ENCODE results near the gene CNRIP1.
"Not testable (repeated sequence)": the region's sequence is repeated elsewhere in the genome, so short reads cannot be mapped to it uniquely, and the experiment has no call there.

Gene CNRIP1

DNA sequence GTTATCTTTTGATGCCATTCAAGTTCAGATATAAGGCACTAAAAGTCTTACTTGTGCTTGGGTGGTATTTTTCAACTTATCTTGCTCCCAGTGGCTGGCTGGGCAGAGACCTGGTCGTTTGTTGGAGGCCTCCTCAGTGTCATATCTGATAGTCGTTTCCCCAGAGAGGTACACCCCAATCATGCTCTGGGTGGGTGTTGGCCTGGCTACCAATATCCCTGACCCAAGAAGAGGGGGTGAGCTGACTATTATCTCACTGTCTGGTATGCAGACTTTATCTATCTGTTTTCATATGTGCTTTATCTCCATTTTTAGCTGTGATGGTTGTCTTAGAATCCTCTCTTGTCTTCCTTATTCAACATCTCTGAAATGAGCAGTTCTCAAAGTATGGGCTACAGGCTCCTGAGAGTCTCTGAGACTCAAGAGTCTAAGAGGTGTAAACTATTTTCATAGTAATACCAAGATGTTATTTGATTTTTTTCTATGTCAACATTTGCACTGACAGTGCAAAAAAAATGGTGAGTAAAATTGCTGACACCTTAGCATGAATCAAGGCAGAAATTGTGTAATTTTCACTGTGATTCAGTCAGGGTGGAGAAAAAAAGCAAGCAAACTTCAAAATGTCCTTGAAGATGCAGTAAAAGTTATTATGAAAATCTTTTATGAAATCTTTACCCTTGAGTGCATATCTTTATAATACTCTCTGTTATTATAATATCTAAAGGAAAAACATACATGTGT, 33.1 kb upstream of the CNRIP1 start:
- Mint-ChIP-seq H3K4me1 (ENCODE audit: low read depth) (no peaks in the 10 kb centered on the region), H3K36me3 (ENCODE audit: low read depth) (no peaks in the 10 kb centered on the region), H3K9me3 (no peaks in the 10 kb centered on the region), H3K27me3 (ENCODE audit: low read depth) (peaks cover 24% of the 10 kb centered on the region), H3K27ac (no peak overlapping the region), H3K4me3 (no peak overlapping the region)
- DNase-seq (ENCODE audit: low spot score) = no peak

DNA sequence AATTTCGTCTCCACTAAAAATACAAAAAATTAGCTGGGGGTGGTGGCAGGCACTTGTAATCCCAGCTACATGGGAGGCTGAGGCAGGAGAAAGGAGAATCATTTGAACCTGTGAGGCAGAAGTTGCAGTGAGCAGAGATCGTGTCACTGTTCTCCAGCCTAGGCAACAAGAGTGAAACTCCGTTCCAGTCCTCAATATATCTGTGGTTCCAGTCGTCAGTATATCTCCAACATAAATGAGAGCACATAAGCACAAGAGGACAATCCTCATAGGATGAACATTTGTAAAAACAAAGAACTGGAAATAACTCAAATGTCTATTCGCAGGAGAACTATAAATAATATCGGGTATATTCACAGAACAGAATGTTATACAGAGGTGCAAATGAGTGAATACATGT, 32.2 kb upstream of the CNRIP1 start:
- H3K27me3 Mint-ChIP-seq (ENCODE audit: low read depth) = peaks cover 30% of the 10 kb centered on the region
- no peak overlapping the region for H3K27ac Mint-ChIP-seq
- no peaks in the 10 kb centered on the region for H3K9me3 Mint-ChIP-seq

DNA sequence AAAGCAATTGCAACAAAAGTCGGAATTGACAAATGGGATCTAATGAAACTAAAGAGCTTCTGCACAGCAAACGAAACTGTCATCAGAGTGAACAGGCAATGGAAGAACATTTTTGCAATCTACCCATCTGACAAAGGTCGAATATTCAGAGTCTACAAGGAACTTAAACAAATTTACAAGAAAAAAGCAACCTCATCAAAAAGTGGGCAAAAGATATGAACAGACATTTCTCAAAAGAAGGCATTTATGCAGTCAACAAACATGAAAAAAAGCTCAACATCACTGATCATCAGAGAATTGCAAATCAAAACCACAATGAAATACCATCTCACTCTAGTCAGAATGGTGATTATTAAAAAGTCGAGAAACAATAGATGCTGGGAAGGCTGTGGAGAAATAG, 29.3 kb upstream of the CNRIP1 start:
- not testable (repeated sequence) for H3K4me1 Mint-ChIP-seq (ENCODE audit: low read depth); H3K4me3 Mint-ChIP-seq; H3K27ac Mint-ChIP-seq; DNase-seq (ENCODE audit: low spot score); H3K36me3 Mint-ChIP-seq (ENCODE audit: low read depth); H3K9me3 Mint-ChIP-seq
- peaks cover 42% of the 10 kb centered on the region for H3K27me3 Mint-ChIP-seq (ENCODE audit: low read depth)

More for the DNA sequence above, 32.2 kb upstream of the CNRIP1 start:
- Mint-ChIP-seq H3K4me3 (no peak overlapping the region), H3K4me1 (ENCODE audit: low read depth) (no peaks in the 10 kb centered on the region), H3K36me3 (ENCODE audit: low read depth) (no peaks in the 10 kb centered on the region)
- no peak for DNase-seq (ENCODE audit: low spot score)

- Mint-ChIP-seq H3K27ac (no peak overlapping the region), H3K9me3 (no peaks in the 10 kb centered on the region), H3K4me1 (ENCODE audit: low read depth) (no peaks in the 10 kb centered on the region), H3K4me3 (no peak overlapping the region), H3K27me3 (ENCODE audit: low read depth) (peaks cover 59% of the 10 kb centered on the region), H3K36me3 (ENCODE audit: low read depth) (no peaks in the 10 kb centered on the region)
- no peak for DNase-seq (ENCODE audit: low spot score)
Measured at GRCh38 chr2:68345129-68345875, 25.6 kb upstream of the CNRIP1 start.

DNA sequence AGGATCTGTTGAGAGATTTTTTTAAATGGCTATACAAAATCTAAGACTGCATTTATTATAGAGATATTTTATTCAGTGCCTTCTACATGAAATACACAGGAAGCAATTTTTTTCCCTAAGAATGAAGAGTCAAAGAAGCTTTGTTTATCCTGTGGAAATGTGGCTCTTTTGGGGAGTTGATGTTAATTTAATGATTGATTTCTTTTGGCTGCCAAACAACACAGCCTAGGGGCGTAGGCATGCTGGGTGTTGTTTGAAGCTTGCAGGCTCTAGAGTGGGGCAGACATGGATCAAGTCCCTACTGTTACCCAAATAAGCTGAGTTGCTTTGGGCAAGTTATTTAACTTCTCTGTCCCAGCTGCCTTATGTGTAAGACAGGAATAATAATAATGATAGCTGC, 24.3 kb upstream of the CNRIP1 start:
- Mint-ChIP-seq H3K4me1 (ENCODE audit: low read depth) (no peaks in the 10 kb centered on the region), H3K27ac (no peak overlapping the region), H3K9me3 (no peaks in the 10 kb centered on the region), H3K4me3 (no peak overlapping the region), H3K27me3 (ENCODE audit: low read depth) (peaks cover 63% of the 10 kb centered on the region), H3K36me3 (ENCODE audit: low read depth) (no peaks in the 10 kb centered on the region)
- no peak for DNase-seq (ENCODE audit: low spot score)

DNA sequence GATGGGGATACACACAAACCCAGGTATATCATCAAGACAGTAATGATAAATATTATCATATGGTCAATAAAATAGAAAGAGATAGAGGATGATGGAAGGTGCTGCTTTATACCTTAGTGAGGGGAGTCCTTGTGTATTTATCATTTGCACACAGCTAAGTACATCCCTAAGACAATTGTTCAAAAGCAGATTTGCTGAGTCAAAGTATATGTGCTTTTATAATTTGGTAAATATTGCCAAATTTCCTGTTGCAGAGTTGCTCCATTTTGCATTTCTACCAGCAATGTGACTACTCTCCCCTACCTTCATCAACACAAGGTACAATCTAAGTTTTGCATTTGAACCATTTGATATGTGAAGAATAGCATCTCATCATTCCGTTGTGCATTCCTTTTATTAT, 22.7 kb upstream of the CNRIP1 start:
- no peak for DNase-seq (ENCODE audit: low spot score)
- Mint-ChIP-seq H3K9me3 (no peaks in the 10 kb centered on the region), H3K4me1 (ENCODE audit: low read depth) (no peaks in the 10 kb centered on the region), H3K27me3 (ENCODE audit: low read depth) (peaks cover 59% of the 10 kb centered on the region), H3K27ac (no peak overlapping the region), H3K36me3 (ENCODE audit: low read depth) (no peaks in the 10 kb centered on the region), H3K4me3 (no peak overlapping the region)

DNA sequence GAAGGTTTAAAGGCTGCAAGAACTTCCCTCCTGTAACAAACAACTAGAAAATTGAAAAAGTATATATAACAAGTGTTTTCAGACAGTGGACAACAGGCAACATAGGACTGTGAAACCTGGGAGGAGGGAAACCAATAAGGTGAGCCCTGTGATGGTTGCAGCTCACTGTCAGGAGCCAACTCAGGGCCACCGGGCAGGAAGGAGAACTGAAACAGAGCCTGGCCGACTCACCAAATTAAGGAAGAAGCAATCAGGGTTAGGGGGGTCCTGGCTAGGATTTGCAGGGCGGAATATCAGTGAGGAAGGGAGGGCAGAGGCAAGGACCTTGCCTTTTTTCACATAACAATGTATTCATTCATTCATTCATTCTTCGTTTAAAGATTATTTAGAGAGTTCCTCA, 21.8 kb upstream of the CNRIP1 start:
- no peak overlapping the region for H3K27ac Mint-ChIP-seq

GRCh38 chr2:68341062-68341329, 21.2 kb upstream of the CNRIP1 start:
- Mint-ChIP-seq H3K9me3 (no peaks in the 10 kb centered on the region), H3K4me1 (ENCODE audit: low read depth) (no peaks in the 10 kb centered on the region), H3K27ac (no peak overlapping the region), H3K36me3 (ENCODE audit: low read depth) (no peaks in the 10 kb centered on the region), H3K27me3 (ENCODE audit: low read depth) (peaks cover 50% of the 10 kb centered on the region), H3K4me3 (no peak overlapping the region)
- no peak for DNase-seq (ENCODE audit: low spot score)

More for the DNA sequence above, 21.8 kb upstream of the CNRIP1 start:
- Mint-ChIP-seq H3K36me3 (ENCODE audit: low read depth) (no peaks in the 10 kb centered on the region), H3K4me1 (ENCODE audit: low read depth) (no peaks in the 10 kb centered on the region), H3K9me3 (no peaks in the 10 kb centered on the region), H3K27me3 (ENCODE audit: low read depth) (peaks cover 56% of the 10 kb centered on the region), H3K4me3 (no peak overlapping the region)
- no peak for DNase-seq (ENCODE audit: low spot score)

GRCh38 chr2:68340226-68341061, 20.7 kb upstream of the CNRIP1 start:
- DNase-seq (ENCODE audit: low spot score) = no peak
- H3K4me3 Mint-ChIP-seq = no peak overlapping the region
- no peaks in the 10 kb centered on the region for H3K9me3 Mint-ChIP-seq
- H3K27me3 Mint-ChIP-seq (ENCODE audit: low read depth) = peaks cover 50% of the 10 kb centered on the region
- no peak overlapping the region for H3K27ac Mint-ChIP-seq
- no peaks in the 10 kb centered on the region for H3K36me3 Mint-ChIP-seq (ENCODE audit: low read depth)
- H3K4me1 Mint-ChIP-seq (ENCODE audit: low read depth) = no peaks in the 10 kb centered on the region

- H3K27me3 Mint-ChIP-seq (ENCODE audit: low read depth) = peaks cover 37% of the 10 kb centered on the region
- DNase-seq (ENCODE audit: low spot score) = no peak
- no peak overlapping the region for H3K4me3 Mint-ChIP-seq
- H3K36me3 Mint-ChIP-seq (ENCODE audit: low read depth) = no peaks in the 10 kb centered on the region
- H3K9me3 Mint-ChIP-seq = no peaks in the 10 kb centered on the region
- no peak overlapping the region for H3K27ac Mint-ChIP-seq
- no peaks in the 10 kb centered on the region for H3K4me1 Mint-ChIP-seq (ENCODE audit: low read depth)
Measured at GRCh38 chr2:68336192-68336591, 16.4 kb upstream of the CNRIP1 start.

- Mint-ChIP-seq H3K27me3 (ENCODE audit: low read depth) (peaks cover 23% of the 10 kb centered on the region), H3K9me3 (no peaks in the 10 kb centered on the region), H3K36me3 (ENCODE audit: low read depth) (no peaks in the 10 kb centered on the region), H3K4me3 (no peak overlapping the region), H3K4me1 (ENCODE audit: low read depth) (no peaks in the 10 kb centered on the region), H3K27ac (no peak overlapping the region)
- DNase-seq (ENCODE audit: low spot score) = no peak
Measured at GRCh38 chr2:68333931-68334330, 14.2 kb upstream of the CNRIP1 start.

DNA sequence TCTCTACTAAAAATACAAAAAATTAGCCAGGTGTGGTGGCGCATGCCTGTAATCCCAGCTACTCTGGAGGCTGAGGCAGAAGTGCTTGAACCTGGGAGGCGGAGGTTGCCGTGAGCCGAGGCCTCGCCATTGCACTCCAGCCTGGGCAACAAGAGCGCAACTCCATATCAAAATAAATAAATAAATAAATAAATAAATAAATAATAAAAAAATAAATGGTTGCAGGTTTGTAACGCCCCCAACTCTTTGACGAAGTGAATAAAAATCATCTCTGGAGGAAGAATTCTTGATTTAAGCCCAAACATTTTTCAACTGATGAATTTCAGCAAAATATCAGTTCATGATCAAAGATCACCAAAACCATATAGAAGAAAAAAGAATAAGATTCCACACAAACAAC, 13.3 kb upstream of the CNRIP1 start:
- Mint-ChIP-seq H3K27me3 (ENCODE audit: low read depth) (peaks cover 23% of the 10 kb centered on the region), H3K27ac (no peak overlapping the region), H3K9me3 (no peaks in the 10 kb centered on the region), H3K36me3 (ENCODE audit: low read depth) (no peaks in the 10 kb centered on the region), H3K4me3 (no peak overlapping the region), H3K4me1 (ENCODE audit: low read depth) (no peaks in the 10 kb centered on the region)
- DNase-seq (ENCODE audit: low spot score) = no peak

DNA sequence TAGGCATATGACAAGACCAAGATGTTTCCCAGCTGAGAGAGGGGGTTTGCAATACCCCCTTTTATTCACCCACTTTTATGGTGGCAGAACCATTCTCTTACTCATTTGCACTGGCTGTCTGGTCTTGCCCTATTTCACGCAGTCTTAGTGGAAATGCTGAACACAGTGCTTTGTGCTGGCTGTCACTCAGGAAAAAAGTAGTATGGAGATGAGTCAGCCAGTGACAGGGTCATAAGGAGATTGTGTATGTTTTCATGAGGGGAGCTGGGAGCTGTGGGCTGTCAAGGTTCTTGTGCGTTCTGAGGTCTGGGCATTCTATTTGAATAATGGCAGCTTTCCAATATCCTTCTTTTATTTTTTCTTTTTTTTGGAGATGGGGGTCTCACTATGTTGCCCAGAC, 10.9 kb upstream of the CNRIP1 start:
- H3K4me1 Mint-ChIP-seq (ENCODE audit: low read depth) = no peaks in the 10 kb centered on the region
- no peaks in the 10 kb centered on the region for H3K36me3 Mint-ChIP-seq (ENCODE audit: low read depth)
- H3K27me3 Mint-ChIP-seq (ENCODE audit: low read depth) = peaks cover 15% of the 10 kb centered on the region
- H3K9me3 Mint-ChIP-seq = no peaks in the 10 kb centered on the region
- no peak overlapping the region for H3K27ac Mint-ChIP-seq
- no peak overlapping the region for H3K4me3 Mint-ChIP-seq
- no peak for DNase-seq (ENCODE audit: low spot score)

- Mint-ChIP-seq H3K9me3 (no peaks in the 10 kb centered on the region), H3K4me1 (ENCODE audit: low read depth) (no peaks in the 10 kb centered on the region), H3K27me3 (ENCODE audit: low read depth) (peaks cover 17% of the 10 kb centered on the region), H3K4me3 (no peak overlapping the region), H3K36me3 (ENCODE audit: low read depth) (no peaks in the 10 kb centered on the region), H3K27ac (no peak overlapping the region)
- no peak for DNase-seq (ENCODE audit: low spot score)
Measured at GRCh38 chr2:68328901-68329300, 9.2 kb upstream of the CNRIP1 start.
